HEK293 (cell line): Measurements from ENCODE around the gene KCTD18.

ENCODE experiments used
- ZNF112 ChIP-seq: fragments of 450-650 bp; formaldehyde crosslinking; IDR thresholded peaks from 2 replicates; pipeline ENCODE4 v1.5.0; 2017; ENCODE audit warnings: missing biosample characterization, missing genetic modification characterization
- ZNF747 ChIP-seq: fragments of 450-650 bp; formaldehyde crosslinking; IDR thresholded peaks from 2 replicates; pipeline ENCODE4 v1.5.1; 2016; ENCODE audit warnings: missing biosample characterization, missing genetic modification characterization

GRCh38 chr2:200476836-200477235, 33.0 kb downstream of the KCTD18 start:
- no peak for TF ChIP-seq ZNF747 (tag by site-specific recombination)
- TF ChIP-seq ZNF112 (tag by site-specific recombination), result no peak
